Transverse colon (tissue), 4 donors: ENCODE results near the gene HK2. TPM values are rescaled to one million over a fixed set of nuclear protein-coding genes. Genes with fewer than 3 reads are reported as not detected.

Source experiments
- DNase-seq: peaks from one replicate; pipeline ENCODE4 v3.0.0-alpha.2; 2019
- H3K27ac ChIP-seq, 4 donors: fragments of 200-600 bp; sonication (generic); 2 replicates each; pipeline ENCODE4 v1.5.1; 2016 to 2018; ENCODE audit warnings: inconsistent platforms in 4 of 4
- H3K27me3 ChIP-seq: fragments of 200-600 bp; sonication (generic); 2 replicates; pipeline ENCODE4 v1.5.1; 2017; ENCODE audit warnings: inconsistent platforms
- H3K36me3 ChIP-seq, 4 donors: fragments of 200-600 bp; sonication (generic); 2 replicates each; pipeline ENCODE4 v1.5.1; 2017 to 2019; ENCODE audit warnings: inconsistent platforms in 4 of 4
- H3K4me1 ChIP-seq, 4 donors: fragments of 200-600 bp; sonication (generic); 2 replicates each; pipeline ENCODE4 v1.5.1; 2017 to 2020; ENCODE audit warnings: inconsistent platforms in 4 of 4
- H3K4me3 ChIP-seq, 4 donors: fragments of 200-600 bp; sonication (generic); 1 replicate in 1 of 4; 2 replicates in 3 of 4; pipeline versions ENCODE4 v1.5.1 to v1.6.1; 2017 to 2019; ENCODE audit warnings: inconsistent platforms in 4 of 4
- H3K9me3 ChIP-seq, 2 donors: fragments of 200-600 bp; sonication (generic); 2 replicates each; pipeline ENCODE4 v1.5.1; 2017 to 2019; ENCODE audit warnings: inconsistent platforms in 2 of 2
- EP300 ChIP-seq: sonication (generic); formaldehyde crosslinking; IDR thresholded peaks from one replicate; pipeline ENCODE4 v1.6.1; 2017; ENCODE audit warnings: antibody characterized with exemption, low read depth
- POLR2A ChIP-seq: fragments of 450-650 bp; IDR thresholded peaks from one replicate; pipeline ENCODE4 v1.6.1; 2016; ENCODE audit warnings: antibody characterized with exemption, mild to moderate bottlenecking, moderate library complexity
- POLR2AphosphoS5 ChIP-seq, 3 donors: sonication (generic); formaldehyde crosslinking; IDR thresholded peaks; one replicate each; pipeline ENCODE4 v1.6.1; 2016; ENCODE audit warnings: antibody characterized with exemption in 3 of 3
- WGBS, 2 donors: methylation state at CpG; one replicate each; pipeline ENCODE4 v1.1.5; 2018; ENCODE audit warnings: low coverage in 1 of 2; 5-methylcytosine and 5-hydroxymethylcytosine counted together
- in situ Hi-C, 4 donors: fragments of 200-750 bp; cut with MboI; loops; one replicate each; pipeline versions ENCODE4 v1.15.0 to v1.15.1; 2017; ENCODE audit warnings: low sequenced_read_pairs in 3 of 4, low pct_ligation_motif_present in 1 of 4, low pct_unique_long_range_greater_than_20kb in 1 of 4
- intact Hi-C: fragments of 100-400 bp; cut with DNase I; formaldehyde crosslinking; loops from one replicate; pipeline ENCODE4 v1.15.1; 2023; ENCODE audit warnings: low total_unique reads
- total RNA-seq, 4 donors: library from RNA; depleted of rRNA; stranded (reverse); fragments of >200 nt; gene quantifications; one replicate each; pipeline ENCODE4 v1.1.0, GENCODE V29; 2016
- TF ChIP-seq, protein P1 (sequence below), 5 experiments: fragments of 200-600 bp in 3 of 5; fragments of 450-650 bp in 2 of 5; sonication (generic) in 3 of 5; IDR thresholded peaks; 1 replicate in 2 of 5; 2 replicates in 3 of 5; pipeline ENCODE4 v1.5.1; 2016 to 2017; ENCODE audit warnings: antibody characterized with exemption in 5 of 5, inconsistent platforms in 3 of 5, mild to moderate bottlenecking in 2 of 5, moderate library complexity in 1 of 5

The HK2 gene
- total RNA-seq, 4 donors from 2014 or later = 104 to 175 (median 131) TPM

DNA sequence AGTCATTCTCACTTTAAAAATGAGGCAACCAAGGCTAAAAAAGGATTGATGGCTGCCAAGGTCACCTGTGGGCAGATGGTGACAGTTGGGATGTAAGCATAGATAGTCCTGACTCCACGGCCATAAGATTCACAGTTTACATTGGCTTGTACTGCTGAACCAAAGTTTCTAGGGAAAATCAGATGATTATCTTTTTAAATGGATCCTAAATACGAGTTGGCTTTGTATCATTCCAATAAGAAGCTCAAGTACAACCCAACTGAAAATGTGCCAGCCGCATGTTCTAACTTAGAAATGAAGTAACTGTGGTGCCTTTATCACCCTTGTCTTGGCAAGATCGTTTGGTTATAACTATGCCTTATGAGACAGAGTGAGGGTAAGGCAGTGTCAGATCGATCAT, 27.6 kb downstream of the HK2 start:
- in situ Hi-C loops (no loop called here), intact Hi-C loops (no loop called here)
- Histone ChIP-seq H3K27me3 (no peaks in the 10 kb centered on the region), H3K36me3 (no peaks in the 10 kb centered on the region), H3K27ac (peak overlapping the region; percentile 78 to 82 (median 80)), H3K9me3 (no peaks in the 10 kb centered on the region), H3K4me1 (peaks cover 6 to 63% (median 41%) of the 10 kb centered on the region in 4 donors), H3K4me3 (no peak overlapping the region)
- TF ChIP-seq POLR2A = no peak
- no peak for TF ChIP-seq POLR2AphosphoS5 (IDR thresholded peaks at IDR 0.05)
- TF ChIP-seq EP300 = no peak
- TF ChIP-seq, protein P1, sequence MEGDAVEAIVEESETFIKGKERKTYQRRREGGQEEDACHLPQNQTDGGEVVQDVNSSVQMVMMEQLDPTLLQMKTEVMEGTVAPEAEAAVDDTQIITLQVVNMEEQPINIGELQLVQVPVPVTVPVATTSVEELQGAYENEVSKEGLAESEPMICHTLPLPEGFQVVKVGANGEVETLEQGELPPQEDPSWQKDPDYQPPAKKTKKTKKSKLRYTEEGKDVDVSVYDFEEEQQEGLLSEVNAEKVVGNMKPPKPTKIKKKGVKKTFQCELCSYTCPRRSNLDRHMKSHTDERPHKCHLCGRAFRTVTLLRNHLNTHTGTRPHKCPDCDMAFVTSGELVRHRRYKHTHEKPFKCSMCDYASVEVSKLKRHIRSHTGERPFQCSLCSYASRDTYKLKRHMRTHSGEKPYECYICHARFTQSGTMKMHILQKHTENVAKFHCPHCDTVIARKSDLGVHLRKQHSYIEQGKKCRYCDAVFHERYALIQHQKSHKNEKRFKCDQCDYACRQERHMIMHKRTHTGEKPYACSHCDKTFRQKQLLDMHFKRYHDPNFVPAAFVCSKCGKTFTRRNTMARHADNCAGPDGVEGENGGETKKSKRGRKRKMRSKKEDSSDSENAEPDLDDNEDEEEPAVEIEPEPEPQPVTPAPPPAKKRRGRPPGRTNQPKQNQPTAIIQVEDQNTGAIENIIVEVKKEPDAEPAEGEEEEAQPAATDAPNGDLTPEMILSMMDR (IDR thresholded peaks at IDR 0.05) = no peak
- no peak for DNase-seq
- WGBS, 2 donors = 78 to 82% methylated on average over 4 to 5 of the region's 5 CpGs

DNA sequence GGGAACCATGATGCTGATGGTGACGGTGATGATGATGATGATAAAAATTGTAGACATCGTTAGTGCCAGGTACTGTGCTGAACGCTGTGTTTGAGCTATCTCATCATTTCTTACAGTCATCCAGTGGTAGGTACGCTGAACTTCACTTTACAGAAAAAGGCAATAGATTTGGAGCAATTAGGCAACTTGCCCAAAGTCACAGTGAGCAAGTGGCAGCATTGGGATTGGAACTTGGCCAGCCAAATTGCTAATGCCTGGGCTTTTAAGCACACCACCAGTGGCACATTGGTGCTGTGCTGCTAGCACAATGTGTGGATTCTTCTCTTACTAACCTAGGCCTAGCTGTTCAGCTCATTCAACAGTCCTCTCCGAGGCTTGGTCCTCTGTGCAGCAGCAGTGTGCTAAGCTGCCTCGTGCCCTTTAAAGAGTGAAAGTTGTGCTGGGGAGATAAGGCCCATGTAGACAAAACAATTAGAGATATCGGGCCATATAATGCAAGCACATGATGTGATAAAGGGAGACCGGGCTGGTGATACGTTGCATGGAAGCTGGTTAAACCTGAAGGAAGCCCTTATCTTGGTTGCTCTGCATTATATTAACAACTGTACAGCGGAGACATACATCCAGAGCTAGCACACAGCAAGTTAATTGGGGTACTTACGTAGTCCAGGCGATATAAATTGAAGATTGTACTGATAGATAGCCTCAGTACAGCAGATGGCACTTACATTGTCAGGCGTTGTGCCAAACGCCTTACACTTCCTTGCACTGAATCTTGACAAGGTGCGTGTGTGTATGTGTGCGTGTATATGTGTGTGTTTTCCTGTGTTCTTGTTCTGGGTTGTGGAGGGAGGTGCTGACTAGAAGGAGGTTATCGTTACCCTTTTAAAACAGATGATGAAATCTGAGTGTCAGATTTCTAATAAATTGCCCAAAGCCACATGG, 28.4 kb downstream of the HK2 start:
- Histone ChIP-seq H3K4me3 (no peak overlapping the region), H3K4me1 (peaks cover 6 to 55% (median 34%) of the 10 kb centered on the region in 4 donors), H3K36me3 (no peaks in the 10 kb centered on the region), H3K27me3 (no peaks in the 10 kb centered on the region), H3K9me3 (no peaks in the 10 kb centered on the region), H3K27ac (peak overlapping the region; percentile 78 to 82 (median 80))
- 68 to 70% methylated on average over 12 to 17 of the region's 17 CpGs for WGBS, 2 donors
- intact Hi-C loops = no loop called here
- in situ Hi-C loops = no loop called here
- TF ChIP-seq POLR2AphosphoS5 (IDR thresholded peaks at IDR 0.05) (peak in 1 of 3 donors; percentile 67), EP300 (no peak), POLR2A (peak; percentile 34)
- TF ChIP-seq, protein P1 (IDR thresholded peaks at IDR 0.05) = peak in 1 of 5 experiments; percentile 41
- peak; percentile 54 for DNase-seq

DNA sequence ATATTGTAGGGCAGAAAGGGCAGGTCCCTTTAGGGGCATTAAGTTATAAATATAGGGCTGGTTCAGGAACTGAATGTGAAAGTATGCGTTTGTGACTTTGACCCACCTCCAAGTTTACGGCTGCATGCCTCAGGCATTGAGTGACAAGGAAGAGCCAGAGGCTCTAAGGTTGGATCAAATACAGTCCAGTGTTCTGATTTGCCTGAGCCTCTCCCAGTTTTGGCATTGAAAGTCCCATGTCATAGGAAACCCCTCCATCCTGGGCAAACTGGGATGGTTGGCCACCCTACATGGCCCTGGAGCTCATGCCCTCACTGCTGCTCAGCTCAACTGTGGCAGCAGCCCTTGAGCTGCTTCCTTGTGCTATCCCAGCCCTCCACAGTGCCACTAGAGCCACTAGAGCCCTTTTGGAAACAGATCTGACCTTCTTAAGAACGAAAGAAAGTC, 29.9 kb downstream of the HK2 start:
- Histone ChIP-seq H3K27me3 (no peaks in the 10 kb centered on the region), H3K27ac (peak overlapping the region; percentile 78 to 82 (median 80)), H3K4me1 (peaks cover 6 to 66% (median 37%) of the 10 kb centered on the region in 4 donors), H3K9me3 (no peaks in the 10 kb centered on the region), H3K4me3 (no peak overlapping the region), H3K36me3 (no peaks in the 10 kb centered on the region)
- intact Hi-C loops = no loop called here
- DNase-seq = peak; percentile 70
- 60 to 65% methylated on average over 1 to 3 of the region's 3 CpGs for WGBS, 2 donors
- in situ Hi-C loops = no loop called here
- TF ChIP-seq POLR2A (peak; percentile 51), EP300 (peak; percentile 16), POLR2AphosphoS5 (IDR thresholded peaks at IDR 0.05) (peak in 2 of 3 donors; percentile 66 to 88)
- TF ChIP-seq, protein P1 (IDR thresholded peaks at IDR 0.05) = no peak
